ENCODE data around the gene CYP27B1. TPM values are rescaled to one million over a fixed set of nuclear protein-coding genes. Genes with fewer than 3 reads are reported as not detected.

CYP27B1 gene
- total RNA-seq, 1 experiment from 2014 or later, result 11.6 TPM

DNA sequence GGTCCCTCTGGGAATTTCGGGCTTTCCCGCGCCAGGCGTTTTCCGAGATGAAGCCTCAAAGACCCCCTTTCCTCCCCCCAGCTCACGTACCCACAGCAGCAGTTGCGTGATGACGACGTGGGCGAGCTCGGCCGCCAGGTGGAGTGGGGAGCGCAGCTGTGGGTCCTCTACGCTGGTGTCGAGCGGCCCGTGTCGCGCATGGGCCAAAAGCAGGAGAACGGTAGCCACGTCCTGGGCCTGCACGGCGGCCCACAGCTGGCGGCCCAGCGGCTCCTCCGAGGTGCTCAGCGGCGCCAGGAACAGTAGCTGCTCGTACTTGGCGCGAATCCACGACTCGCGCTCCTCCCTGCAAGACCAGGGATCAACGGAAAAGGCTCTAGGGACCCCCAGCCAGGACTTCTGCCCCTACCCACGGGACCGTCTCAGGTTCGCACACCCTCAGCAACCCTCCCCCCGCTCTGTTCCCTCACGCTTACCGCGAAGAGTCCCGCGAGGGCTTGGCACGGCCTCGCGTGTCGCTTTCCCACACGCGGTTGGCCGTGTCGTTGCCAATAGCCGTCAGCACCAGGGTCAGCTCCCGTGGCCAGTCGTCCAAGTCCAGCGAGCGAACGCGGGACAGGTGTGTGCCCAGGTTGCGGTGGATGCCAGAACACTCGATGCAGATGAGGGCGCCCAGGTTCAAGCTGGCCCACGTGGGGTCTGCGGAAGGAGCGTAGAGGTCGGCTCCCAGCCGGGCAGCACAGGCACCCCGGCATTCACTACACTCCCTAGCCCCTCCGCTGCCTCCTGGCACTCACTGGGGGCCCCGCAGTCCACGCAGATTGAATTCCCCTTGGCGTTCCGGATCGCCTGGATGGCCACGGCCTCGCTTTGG, 39.8 kb downstream of the CYP27B1 start:
- H3K9ac ChIP-seq (ENCODE audit: low read length), result peak overlapping the region; percentile 89
- ChIA-PET CTCF (interaction anchor here (1.0 to 3.1 kb wide), 4 partner anchors 11 to 146 kb away, joined by 3 to 15 read pairs (median 3); no protein-coding TSS in a partner anchor), RAD21 (ENCODE audit: low non-redundant PET in 1 of 2, low total read pairs in 2 of 2, uncharacterized antibody in 2 of 2, unreplicated experiment in 2 of 2) (no interaction called here), POLR2A (interaction anchor here (1.1 kb wide), 1 partner anchor 212 kb away, joined by 4 read pairs; no protein-coding TSS in a partner anchor)
- DNase-seq (ENCODE audit: low read depth, low spot score) (no peak), ATAC-seq (peak; percentile 1; the same call in 1 of the 2 replicates)
- H3K4me3 ChIP-seq (replicated peaks in 1 of 2; ENCODE audit: low read depth in 1 of 2, low read length in 2 of 2), result peak overlapping the region; percentile 85 to 89
- BruUV-seq (replicated peaks), result TSS peak; percentile 50
- H3K9me3 ChIP-seq (ENCODE audit: control insufficient read depth in 1 of 2, insufficient read depth in 1 of 2, low read depth in 1 of 2, low read length in 2 of 2), result no peaks in the 10 kb centered on the region
- peak overlapping the region; percentile 99 for H3K4me2 ChIP-seq (ENCODE audit: low read length)
- intact Hi-C loops (cut with micrococcal nuclease), result loop anchor here (2.0 kb wide), 1 partner anchor 16 kb away; no protein-coding TSS in a partner anchor
- peaks cover 7 to 18% of the 10 kb centered on the region in 2 experiments; a peak in 3 of 4 replicates for H3K4me1 ChIP-seq (ENCODE audit: control insufficient read depth in 1 of 2, insufficient read depth in 2 of 2, low read length in 2 of 2)
- no peak overlapping the region for H2AFZ ChIP-seq (ENCODE audit: low read depth, low read length, poor library complexity, severe bottlenecking)
- no peaks in the 10 kb centered on the region for H3K27me3 ChIP-seq (ENCODE audit: insufficient read depth, low read length)
- TF ChIP-seq, protein P1, sequence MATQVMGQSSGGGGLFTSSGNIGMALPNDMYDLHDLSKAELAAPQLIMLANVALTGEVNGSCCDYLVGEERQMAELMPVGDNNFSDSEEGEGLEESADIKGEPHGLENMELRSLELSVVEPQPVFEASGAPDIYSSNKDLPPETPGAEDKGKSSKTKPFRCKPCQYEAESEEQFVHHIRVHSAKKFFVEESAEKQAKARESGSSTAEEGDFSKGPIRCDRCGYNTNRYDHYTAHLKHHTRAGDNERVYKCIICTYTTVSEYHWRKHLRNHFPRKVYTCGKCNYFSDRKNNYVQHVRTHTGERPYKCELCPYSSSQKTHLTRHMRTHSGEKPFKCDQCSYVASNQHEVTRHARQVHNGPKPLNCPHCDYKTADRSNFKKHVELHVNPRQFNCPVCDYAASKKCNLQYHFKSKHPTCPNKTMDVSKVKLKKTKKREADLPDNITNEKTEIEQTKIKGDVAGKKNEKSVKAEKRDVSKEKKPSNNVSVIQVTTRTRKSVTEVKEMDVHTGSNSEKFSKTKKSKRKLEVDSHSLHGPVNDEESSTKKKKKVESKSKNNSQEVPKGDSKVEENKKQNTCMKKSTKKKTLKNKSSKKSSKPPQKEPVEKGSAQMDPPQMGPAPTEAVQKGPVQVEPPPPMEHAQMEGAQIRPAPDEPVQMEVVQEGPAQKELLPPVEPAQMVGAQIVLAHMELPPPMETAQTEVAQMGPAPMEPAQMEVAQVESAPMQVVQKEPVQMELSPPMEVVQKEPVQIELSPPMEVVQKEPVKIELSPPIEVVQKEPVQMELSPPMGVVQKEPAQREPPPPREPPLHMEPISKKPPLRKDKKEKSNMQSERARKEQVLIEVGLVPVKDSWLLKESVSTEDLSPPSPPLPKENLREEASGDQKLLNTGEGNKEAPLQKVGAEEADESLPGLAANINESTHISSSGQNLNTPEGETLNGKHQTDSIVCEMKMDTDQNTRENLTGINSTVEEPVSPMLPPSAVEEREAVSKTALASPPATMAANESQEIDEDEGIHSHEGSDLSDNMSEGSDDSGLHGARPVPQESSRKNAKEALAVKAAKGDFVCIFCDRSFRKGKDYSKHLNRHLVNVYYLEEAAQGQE (IDR thresholded peaks at IDR 0.05; ENCODE audit: low read depth), result no peak; the same call in 1 of the 2 replicates
- no peak for TF ChIP-seq SRF (IDR thresholded peaks at IDR 0.05; ENCODE audit: low read depth)
- no peak for TF ChIP-seq EGR1 (IDR thresholded peaks at IDR 0.05; ENCODE audit: low read depth)
- no peak for TF ChIP-seq CEBPB (IDR thresholded peaks at IDR 0.05; ENCODE audit: low read depth)
- TF ChIP-seq CBX3 (IDR thresholded peaks at IDR 0.05; ENCODE audit: low read depth), result no peak
- TF ChIP-seq POLR2A (IDR thresholded peaks at IDR 0.05; ENCODE audit: borderline replicate concordance, extremely low read depth, insufficient read depth, insufficient read length), result no peak
- TF ChIP-seq, protein P2, sequence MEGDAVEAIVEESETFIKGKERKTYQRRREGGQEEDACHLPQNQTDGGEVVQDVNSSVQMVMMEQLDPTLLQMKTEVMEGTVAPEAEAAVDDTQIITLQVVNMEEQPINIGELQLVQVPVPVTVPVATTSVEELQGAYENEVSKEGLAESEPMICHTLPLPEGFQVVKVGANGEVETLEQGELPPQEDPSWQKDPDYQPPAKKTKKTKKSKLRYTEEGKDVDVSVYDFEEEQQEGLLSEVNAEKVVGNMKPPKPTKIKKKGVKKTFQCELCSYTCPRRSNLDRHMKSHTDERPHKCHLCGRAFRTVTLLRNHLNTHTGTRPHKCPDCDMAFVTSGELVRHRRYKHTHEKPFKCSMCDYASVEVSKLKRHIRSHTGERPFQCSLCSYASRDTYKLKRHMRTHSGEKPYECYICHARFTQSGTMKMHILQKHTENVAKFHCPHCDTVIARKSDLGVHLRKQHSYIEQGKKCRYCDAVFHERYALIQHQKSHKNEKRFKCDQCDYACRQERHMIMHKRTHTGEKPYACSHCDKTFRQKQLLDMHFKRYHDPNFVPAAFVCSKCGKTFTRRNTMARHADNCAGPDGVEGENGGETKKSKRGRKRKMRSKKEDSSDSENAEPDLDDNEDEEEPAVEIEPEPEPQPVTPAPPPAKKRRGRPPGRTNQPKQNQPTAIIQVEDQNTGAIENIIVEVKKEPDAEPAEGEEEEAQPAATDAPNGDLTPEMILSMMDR (IDR thresholded peaks at IDR 0.05 in 2 of 3, conservative IDR thresholded peaks at IDR 0.05 in 1 of 3; ENCODE audit: borderline replicate concordance in 1 of 3, insufficient read depth in 1 of 3, low read depth in 2 of 3, low read length in 2 of 3), result no peak
- no peak for TF ChIP-seq JUND (IDR thresholded peaks at IDR 0.05)
- no peak for TF ChIP-seq TCF7L2 (IDR thresholded peaks at IDR 0.05; ENCODE audit: borderline replicate concordance, extremely low read depth, insufficient read depth, insufficient read length)
- TF ChIP-seq, protein P3, sequence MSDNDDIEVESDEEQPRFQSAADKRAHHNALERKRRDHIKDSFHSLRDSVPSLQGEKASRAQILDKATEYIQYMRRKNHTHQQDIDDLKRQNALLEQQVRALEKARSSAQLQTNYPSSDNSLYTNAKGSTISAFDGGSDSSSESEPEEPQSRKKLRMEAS (IDR thresholded peaks at IDR 0.05), result no peak
- no peak for TF ChIP-seq SP1 (IDR thresholded peaks at IDR 0.05; ENCODE audit: low read depth)
- TF ChIP-seq SIN3A (IDR thresholded peaks at IDR 0.05; ENCODE audit: low read depth), result no peak
- TF ChIP-seq RAD21 (IDR thresholded peaks at IDR 0.05; ENCODE audit: low read depth), result no peak
- TF ChIP-seq YY1 (IDR thresholded peaks at IDR 0.05; ENCODE audit: extremely low read depth, insufficient replicate concordance, low read depth, low read length), result no peak
- TF ChIP-seq FOSL1 (IDR thresholded peaks at IDR 0.05; ENCODE audit: low read depth), result no peak
- no peak for TF ChIP-seq EZH2 (IDR thresholded peaks at IDR 0.05)
- H4K20me1 ChIP-seq (ENCODE audit: insufficient read depth), result no peaks in the 10 kb centered on the region
- peaks cover 4 to 13% of the 10 kb centered on the region in 2 experiments; a peak in 2 of 4 replicates for H3K36me3 ChIP-seq (ENCODE audit: control insufficient read depth in 1 of 2, insufficient read depth in 2 of 2, low read length in 2 of 2)
- H3K79me2 ChIP-seq (ENCODE audit: insufficient read depth, low read length), result no peaks in the 10 kb centered on the region
- peak overlapping the region; percentile 92 for H3K27ac ChIP-seq (ENCODE audit: low read depth, low read length)
- H3K9me2 ChIP-seq (ENCODE audit: insufficient read depth), result no peaks in the 10 kb centered on the region

Measured in HCT116 (cell line).